WTC11 (cell line): ENCODE data around the gene OCLN.

Experiments used
- CBFB ChIP-seq: sonication (generic); formaldehyde crosslinking; IDR thresholded peaks from 2 replicates; pipeline ENCODE4 v1.8.1; 2022; ENCODE audit warnings: mild to moderate bottlenecking, low read depth, missing genetic modification reagents
- JUN ChIP-seq: sonication (generic); formaldehyde crosslinking; IDR thresholded peaks from 2 replicates; pipeline ENCODE4 v1.8.0; 2023; ENCODE audit warnings: mild to moderate bottlenecking, missing genetic modification reagents
- TF ChIP-seq, protein P1 (sequence below): sonication (generic); formaldehyde crosslinking; IDR thresholded peaks from 2 replicates; pipeline ENCODE4 v1.8.0; 2022; ENCODE audit warnings: mild to moderate bottlenecking, missing genetic modification reagents
- TF ChIP-seq, protein P2 (sequence below): sonication (generic); formaldehyde crosslinking; IDR thresholded peaks from 2 replicates; pipeline ENCODE4 v1.8.1; 2022; ENCODE audit warnings: low read depth, mild to moderate bottlenecking, moderate library complexity, missing genetic modification reagents, borderline replicate concordance
- TF ChIP-seq, protein P3 (sequence below): fragments of 200-600 bp; IDR thresholded peaks from 2 replicates; pipeline ENCODE4 v1.8.0; 2022; ENCODE audit warnings: antibody characterized with exemption
- TF ChIP-seq, protein P4 (sequence below): fragments of 250-450 bp; sonication (Bioruptor Pico); IDR thresholded peaks from 2 replicates; pipeline ENCODE4 v1.9.0; 2021; ENCODE audit warnings: mild to moderate bottlenecking
- TF ChIP-seq, protein P5 (sequence below): fragments of 250-450 bp; sonication (Bioruptor Pico); IDR thresholded peaks from 2 replicates; pipeline ENCODE4 v1.8.0; 2021; ENCODE audit warnings: mild to moderate bottlenecking
- TF ChIP-seq, protein P6 (sequence below): sonication (generic); formaldehyde crosslinking; IDR thresholded peaks from 2 replicates; pipeline ENCODE4 v1.8.1; 2022; ENCODE audit warnings: missing genetic modification reagents, borderline replicate concordance

DNA sequence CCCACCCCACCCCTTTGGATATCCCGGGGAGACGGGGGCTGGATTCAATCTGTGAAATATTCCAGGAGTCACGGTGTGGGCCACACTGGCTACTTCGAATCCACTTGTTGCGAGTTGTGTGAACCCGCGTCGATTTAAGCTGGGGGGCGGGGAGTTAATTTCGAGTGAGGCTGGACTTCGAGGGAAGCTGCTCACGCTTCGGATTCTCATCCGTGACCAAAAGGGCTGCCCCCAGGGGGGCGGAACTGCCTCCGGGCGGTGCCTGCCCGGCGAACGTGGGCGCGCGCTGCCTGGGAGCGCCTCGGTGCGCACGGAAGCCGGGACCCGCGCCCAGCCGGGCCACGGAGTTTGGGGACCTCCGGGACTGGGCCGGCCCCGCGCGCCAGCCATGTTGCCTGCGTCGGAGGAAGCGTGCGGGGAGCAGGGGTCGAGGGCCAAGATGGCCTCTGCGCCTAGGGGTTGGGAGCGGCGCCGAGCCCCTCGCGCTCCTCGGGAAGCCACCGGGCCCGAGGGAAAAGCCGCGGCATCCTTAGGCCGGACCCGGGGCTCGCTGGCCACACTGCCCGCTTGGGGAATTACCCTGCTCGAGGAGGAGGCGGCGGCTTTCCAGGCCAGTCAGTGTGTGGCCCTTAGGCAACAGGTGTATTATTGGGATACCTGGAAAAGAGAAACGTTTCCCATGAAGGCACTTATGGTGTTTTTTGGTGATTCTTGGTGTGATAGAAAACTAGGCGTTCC lies 975 bp downstream of the OCLN start:
- no peak; the same call in 1 of the 2 replicates for TF ChIP-seq CBFB
- TF ChIP-seq, protein P1, sequence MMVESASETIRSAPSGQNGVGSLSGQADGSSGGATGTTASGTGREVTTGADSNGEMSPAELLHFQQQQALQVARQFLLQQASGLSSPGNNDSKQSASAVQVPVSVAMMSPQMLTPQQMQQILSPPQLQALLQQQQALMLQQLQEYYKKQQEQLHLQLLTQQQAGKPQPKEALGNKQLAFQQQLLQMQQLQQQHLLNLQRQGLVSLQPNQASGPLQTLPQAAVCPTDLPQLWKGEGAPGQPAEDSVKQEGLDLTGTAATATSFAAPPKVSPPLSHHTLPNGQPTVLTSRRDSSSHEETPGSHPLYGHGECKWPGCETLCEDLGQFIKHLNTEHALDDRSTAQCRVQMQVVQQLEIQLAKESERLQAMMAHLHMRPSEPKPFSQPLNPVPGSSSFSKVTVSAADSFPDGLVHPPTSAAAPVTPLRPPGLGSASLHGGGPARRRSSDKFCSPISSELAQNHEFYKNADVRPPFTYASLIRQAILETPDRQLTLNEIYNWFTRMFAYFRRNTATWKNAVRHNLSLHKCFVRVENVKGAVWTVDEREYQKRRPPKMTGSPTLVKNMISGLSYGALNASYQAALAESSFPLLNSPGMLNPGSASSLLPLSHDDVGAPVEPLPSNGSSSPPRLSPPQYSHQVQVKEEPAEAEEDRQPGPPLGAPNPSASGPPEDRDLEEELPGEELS (CRISPR knock-in tag), result peak; percentile 83; the same call in 1 of the 2 replicates
- TF ChIP-seq, protein P2, sequence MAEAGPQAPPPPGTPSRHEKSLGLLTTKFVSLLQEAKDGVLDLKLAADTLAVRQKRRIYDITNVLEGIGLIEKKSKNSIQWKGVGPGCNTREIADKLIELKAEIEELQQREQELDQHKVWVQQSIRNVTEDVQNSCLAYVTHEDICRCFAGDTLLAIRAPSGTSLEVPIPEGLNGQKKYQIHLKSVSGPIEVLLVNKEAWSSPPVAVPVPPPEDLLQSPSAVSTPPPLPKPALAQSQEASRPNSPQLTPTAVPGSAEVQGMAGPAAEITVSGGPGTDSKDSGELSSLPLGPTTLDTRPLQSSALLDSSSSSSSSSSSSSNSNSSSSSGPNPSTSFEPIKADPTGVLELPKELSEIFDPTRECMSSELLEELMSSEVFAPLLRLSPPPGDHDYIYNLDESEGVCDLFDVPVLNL, result no peak
- TF ChIP-seq, protein P3, sequence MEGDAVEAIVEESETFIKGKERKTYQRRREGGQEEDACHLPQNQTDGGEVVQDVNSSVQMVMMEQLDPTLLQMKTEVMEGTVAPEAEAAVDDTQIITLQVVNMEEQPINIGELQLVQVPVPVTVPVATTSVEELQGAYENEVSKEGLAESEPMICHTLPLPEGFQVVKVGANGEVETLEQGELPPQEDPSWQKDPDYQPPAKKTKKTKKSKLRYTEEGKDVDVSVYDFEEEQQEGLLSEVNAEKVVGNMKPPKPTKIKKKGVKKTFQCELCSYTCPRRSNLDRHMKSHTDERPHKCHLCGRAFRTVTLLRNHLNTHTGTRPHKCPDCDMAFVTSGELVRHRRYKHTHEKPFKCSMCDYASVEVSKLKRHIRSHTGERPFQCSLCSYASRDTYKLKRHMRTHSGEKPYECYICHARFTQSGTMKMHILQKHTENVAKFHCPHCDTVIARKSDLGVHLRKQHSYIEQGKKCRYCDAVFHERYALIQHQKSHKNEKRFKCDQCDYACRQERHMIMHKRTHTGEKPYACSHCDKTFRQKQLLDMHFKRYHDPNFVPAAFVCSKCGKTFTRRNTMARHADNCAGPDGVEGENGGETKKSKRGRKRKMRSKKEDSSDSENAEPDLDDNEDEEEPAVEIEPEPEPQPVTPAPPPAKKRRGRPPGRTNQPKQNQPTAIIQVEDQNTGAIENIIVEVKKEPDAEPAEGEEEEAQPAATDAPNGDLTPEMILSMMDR, result no peak
- TF ChIP-seq, protein P4, sequence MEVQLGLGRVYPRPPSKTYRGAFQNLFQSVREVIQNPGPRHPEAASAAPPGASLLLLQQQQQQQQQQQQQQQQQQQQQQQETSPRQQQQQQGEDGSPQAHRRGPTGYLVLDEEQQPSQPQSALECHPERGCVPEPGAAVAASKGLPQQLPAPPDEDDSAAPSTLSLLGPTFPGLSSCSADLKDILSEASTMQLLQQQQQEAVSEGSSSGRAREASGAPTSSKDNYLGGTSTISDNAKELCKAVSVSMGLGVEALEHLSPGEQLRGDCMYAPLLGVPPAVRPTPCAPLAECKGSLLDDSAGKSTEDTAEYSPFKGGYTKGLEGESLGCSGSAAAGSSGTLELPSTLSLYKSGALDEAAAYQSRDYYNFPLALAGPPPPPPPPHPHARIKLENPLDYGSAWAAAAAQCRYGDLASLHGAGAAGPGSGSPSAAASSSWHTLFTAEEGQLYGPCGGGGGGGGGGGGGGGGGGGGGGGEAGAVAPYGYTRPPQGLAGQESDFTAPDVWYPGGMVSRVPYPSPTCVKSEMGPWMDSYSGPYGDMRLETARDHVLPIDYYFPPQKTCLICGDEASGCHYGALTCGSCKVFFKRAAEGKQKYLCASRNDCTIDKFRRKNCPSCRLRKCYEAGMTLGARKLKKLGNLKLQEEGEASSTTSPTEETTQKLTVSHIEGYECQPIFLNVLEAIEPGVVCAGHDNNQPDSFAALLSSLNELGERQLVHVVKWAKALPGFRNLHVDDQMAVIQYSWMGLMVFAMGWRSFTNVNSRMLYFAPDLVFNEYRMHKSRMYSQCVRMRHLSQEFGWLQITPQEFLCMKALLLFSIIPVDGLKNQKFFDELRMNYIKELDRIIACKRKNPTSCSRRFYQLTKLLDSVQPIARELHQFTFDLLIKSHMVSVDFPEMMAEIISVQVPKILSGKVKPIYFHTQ (CRISPR knock-in tag), result no peak
- TF ChIP-seq, protein P5, sequence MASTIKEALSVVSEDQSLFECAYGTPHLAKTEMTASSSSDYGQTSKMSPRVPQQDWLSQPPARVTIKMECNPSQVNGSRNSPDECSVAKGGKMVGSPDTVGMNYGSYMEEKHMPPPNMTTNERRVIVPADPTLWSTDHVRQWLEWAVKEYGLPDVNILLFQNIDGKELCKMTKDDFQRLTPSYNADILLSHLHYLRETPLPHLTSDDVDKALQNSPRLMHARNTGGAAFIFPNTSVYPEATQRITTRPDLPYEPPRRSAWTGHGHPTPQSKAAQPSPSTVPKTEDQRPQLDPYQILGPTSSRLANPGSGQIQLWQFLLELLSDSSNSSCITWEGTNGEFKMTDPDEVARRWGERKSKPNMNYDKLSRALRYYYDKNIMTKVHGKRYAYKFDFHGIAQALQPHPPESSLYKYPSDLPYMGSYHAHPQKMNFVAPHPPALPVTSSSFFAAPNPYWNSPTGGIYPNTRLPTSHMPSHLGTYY (CRISPR knock-in tag), result no peak
- no peak for TF ChIP-seq JUN (CRISPR knock-in tag)
- TF ChIP-seq, protein P6, sequence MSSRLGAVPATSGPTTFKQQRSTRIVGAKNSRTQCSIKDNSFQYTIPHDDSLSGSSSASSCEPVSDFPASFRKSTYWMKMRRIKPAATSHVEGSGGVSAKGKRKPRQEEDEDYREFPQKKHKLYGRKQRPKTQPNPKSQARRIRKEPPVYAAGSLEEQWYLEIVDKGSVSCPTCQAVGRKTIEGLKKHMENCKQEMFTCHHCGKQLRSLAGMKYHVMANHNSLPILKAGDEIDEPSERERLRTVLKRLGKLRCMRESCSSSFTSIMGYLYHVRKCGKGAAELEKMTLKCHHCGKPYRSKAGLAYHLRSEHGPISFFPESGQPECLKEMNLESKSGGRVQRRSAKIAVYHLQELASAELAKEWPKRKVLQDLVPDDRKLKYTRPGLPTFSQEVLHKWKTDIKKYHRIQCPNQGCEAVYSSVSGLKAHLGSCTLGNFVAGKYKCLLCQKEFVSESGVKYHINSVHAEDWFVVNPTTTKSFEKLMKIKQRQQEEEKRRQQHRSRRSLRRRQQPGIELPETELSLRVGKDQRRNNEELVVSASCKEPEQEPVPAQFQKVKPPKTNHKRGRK (CRISPR knock-in tag), result no peak
